Body of pancreas (tissue), 4 donors: Measurements from ENCODE around the gene ACACB.

Experiments used
- POLR2A ChIP-seq, 3 donors: fragments of 450-650 bp; IDR thresholded peaks; one replicate each; pipeline ENCODE4 v1.6.1; 2016; ENCODE audit warnings: antibody characterized with exemption in 3 of 3, mild to moderate bottlenecking in 2 of 3
- TF ChIP-seq, protein P1 (sequence below), 7 experiments: fragments of 450-650 bp in 4 of 7; fragments of 200-600 bp in 3 of 7; sonication (generic) in 3 of 7; IDR thresholded peaks; one replicate each; pipeline ENCODE4 v1.5.1; 2016 to 2019; ENCODE audit warnings: antibody characterized with exemption in 7 of 7

DNA sequence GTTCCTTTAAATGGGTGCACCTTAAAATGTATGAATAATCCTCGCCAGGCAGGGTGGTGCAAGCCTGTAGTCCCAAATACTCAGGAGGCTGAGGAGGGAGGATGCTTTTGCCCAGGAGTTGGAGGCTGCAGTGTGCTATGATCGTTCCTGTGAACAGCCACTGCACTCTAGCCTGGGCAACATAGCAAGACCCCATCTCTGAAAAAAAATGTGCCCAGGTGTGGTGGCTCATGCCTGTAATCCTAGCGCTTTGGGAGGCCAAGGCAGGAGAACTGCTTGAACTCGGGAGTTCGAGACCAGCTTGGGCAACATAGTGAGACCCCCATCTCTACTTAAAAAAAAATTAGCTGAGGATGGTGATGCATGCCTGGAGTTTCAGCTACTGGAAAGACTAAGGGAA, 39.6 kb downstream of the ACACB start:
- no peak for TF ChIP-seq POLR2A (IDR thresholded peaks at IDR 0.05)
- TF ChIP-seq, protein P1, sequence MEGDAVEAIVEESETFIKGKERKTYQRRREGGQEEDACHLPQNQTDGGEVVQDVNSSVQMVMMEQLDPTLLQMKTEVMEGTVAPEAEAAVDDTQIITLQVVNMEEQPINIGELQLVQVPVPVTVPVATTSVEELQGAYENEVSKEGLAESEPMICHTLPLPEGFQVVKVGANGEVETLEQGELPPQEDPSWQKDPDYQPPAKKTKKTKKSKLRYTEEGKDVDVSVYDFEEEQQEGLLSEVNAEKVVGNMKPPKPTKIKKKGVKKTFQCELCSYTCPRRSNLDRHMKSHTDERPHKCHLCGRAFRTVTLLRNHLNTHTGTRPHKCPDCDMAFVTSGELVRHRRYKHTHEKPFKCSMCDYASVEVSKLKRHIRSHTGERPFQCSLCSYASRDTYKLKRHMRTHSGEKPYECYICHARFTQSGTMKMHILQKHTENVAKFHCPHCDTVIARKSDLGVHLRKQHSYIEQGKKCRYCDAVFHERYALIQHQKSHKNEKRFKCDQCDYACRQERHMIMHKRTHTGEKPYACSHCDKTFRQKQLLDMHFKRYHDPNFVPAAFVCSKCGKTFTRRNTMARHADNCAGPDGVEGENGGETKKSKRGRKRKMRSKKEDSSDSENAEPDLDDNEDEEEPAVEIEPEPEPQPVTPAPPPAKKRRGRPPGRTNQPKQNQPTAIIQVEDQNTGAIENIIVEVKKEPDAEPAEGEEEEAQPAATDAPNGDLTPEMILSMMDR (IDR thresholded peaks at IDR 0.05): no peak
